B cell (primary cell): ENCODE data around the gene ERICH2. TPM values are rescaled to one million over a fixed set of nuclear protein-coding genes. Genes with fewer than 3 reads are reported as not detected.

ENCODE experiments used
- ATAC-seq: fragments of 200-7000 bp; cut with Tn5 transposase; one replicate; pipeline ENCODE4 v1.10.0; 2021; ENCODE audit warnings: low read depth, mild to moderate bottlenecking, moderate number of reproducible peaks, moderate library complexity
- CTCF ChIA-PET: fragments of 350-600 bp; sonication (Branson Sonifier 250); formaldehyde crosslinking; loops from one replicate; lab custom pipeline; 2021; ENCODE audit warnings: antibody characterized with exemption, inconsistent platforms; lab: Charles Lee
- POLR2A ChIA-PET: fragments of 350-600 bp; sonication (Branson Sonifier 250); formaldehyde crosslinking; loops from one replicate; lab custom pipeline; 2021; ENCODE audit warnings: antibody characterized with exemption; lab: Charles Lee
- DNase-seq: peaks from one replicate; pipeline ENCODE4 v3.0.0; 2013
- H2AFZ ChIP-seq: 2 replicates; pipeline ENCODE4 v1.6.1; 2012; ENCODE audit warnings: mild to moderate bottlenecking, low read depth, low read length; ENCODE audit not compliant: insufficient read depth, poor library complexity, severe bottlenecking
- H3K27ac ChIP-seq, 2 donors: 1 replicate in 1 of 2; 2 replicates in 1 of 2; pipeline ENCODE4 v1.5.1; 2012 to 2013; ENCODE audit warnings: low read length in 2 of 2, mild to moderate bottlenecking in 2 of 2, moderate library complexity in 1 of 2
- H3K27me3 ChIP-seq, 4 experiments: fragments of 200-600 bp in 1 of 4; sonication (generic) in 1 of 4; replicated peaks in 1 of 4; 1 replicate in 2 of 4; 2 replicates in 2 of 4; pipeline versions ENCODE4 v1.6.1 to v1.7.0; 2013 to 2016; ENCODE audit warnings: low read length in 3 of 4, mild to moderate bottlenecking in 2 of 4, mixed read lengths in 1 of 4, moderate library complexity in 1 of 4; ENCODE audit not compliant: insufficient read depth in 4 of 4, control insufficient read depth in 3 of 4; ENCODE audit errors: control extremely low read depth in 1 of 4
- H3K36me3 ChIP-seq, 2 experiments: replicated peaks in 1 of 2; 1 replicate in 1 of 2; 2 replicates in 1 of 2; pipeline versions ENCODE4 v1.6.1 to v1.7.1; 2013; ENCODE audit warnings: low read length in 1 of 2; ENCODE audit not compliant: insufficient read depth in 2 of 2, control insufficient read depth in 1 of 2; ENCODE audit errors: control extremely low read depth in 1 of 2, extremely low read depth in 1 of 2
- H3K4me1 ChIP-seq, 2 donors: fragments of 200-600 bp in 1 of 2; sonication (generic) in 1 of 2; 1 replicate in 1 of 2; 2 replicates in 1 of 2; pipeline versions ENCODE4 v1.5.1 to v1.6.1; 2013 to 2017; ENCODE audit warnings: low read length in 2 of 2; ENCODE audit not compliant: control insufficient read depth in 2 of 2, insufficient read depth in 2 of 2
- H3K4me2 ChIP-seq: replicated peaks from 2 replicates; pipeline ENCODE3; 2012; ENCODE audit warnings: mild to moderate bottlenecking, low read depth, low read length; ENCODE audit not compliant: poor library complexity, severe bottlenecking
- H3K4me3 ChIP-seq, 5 experiments: fragments of 200-600 bp in 1 of 5; sonication (generic) in 1 of 5; 1 replicate in 3 of 5; 2 replicates in 2 of 5; pipeline versions ENCODE4 v1.5.1 to v1.7.0; 2011 to 2016; ENCODE audit warnings: low read length in 4 of 5, mild to moderate bottlenecking in 4 of 5, low read depth in 2 of 5, control low read depth in 1 of 5, moderate library complexity in 1 of 5; ENCODE audit not compliant: insufficient read depth in 1 of 5; ENCODE audit errors: control extremely low read depth in 1 of 5, extremely low read depth in 1 of 5
- H3K79me2 ChIP-seq: fragments of 200-600 bp; sonication (generic); one replicate; pipeline ENCODE4 v1.6.0; 2016; ENCODE audit warnings: low read length; ENCODE audit not compliant: control insufficient read depth, insufficient read depth
- H3K9ac ChIP-seq: fragments of 200-600 bp; sonication (generic); 2 replicates; pipeline ENCODE4 v1.6.1; 2017; ENCODE audit warnings: mild to moderate bottlenecking, low read length, moderate library complexity
- H3K9me3 ChIP-seq, 3 donors: one replicate each; pipeline versions ENCODE4 v1.6.1 to v1.7.1; 2013; ENCODE audit warnings: low read length in 2 of 3; ENCODE audit not compliant: control insufficient read depth in 2 of 3, insufficient read depth in 1 of 3; ENCODE audit errors: control extremely low read depth in 1 of 3
- H4K20me1 ChIP-seq: 2 replicates; pipeline ENCODE4 v1.6.0; 2012; ENCODE audit warnings: mild to moderate bottlenecking, low read length; ENCODE audit not compliant: insufficient read depth, control insufficient read depth, poor library complexity, severe bottlenecking
- H3K27ac Mint-ChIP-seq: one replicate; pipeline ENCODE4 v1.8.0; 2021; ENCODE audit warnings: mixed read lengths
- H3K27me3 Mint-ChIP-seq: one replicate; pipeline ENCODE4 v1.8.0; 2021; ENCODE audit warnings: mixed read lengths
- H3K4me1 Mint-ChIP-seq: one replicate; pipeline ENCODE4 v1.8.0; 2021; ENCODE audit warnings: mixed read lengths
- H3K4me3 Mint-ChIP-seq: one replicate; pipeline ENCODE4 v1.8.0; 2021; ENCODE audit warnings: mixed read lengths
- H3K9me3 Mint-ChIP-seq: one replicate; pipeline ENCODE4 v1.8.0; 2022; ENCODE audit warnings: mixed read lengths; ENCODE audit not compliant: insufficient read depth
- EZH2 ChIP-seq: IDR thresholded peaks from 2 replicates; pipeline ENCODE4 v1.6.1; 2012; ENCODE audit warnings: borderline replicate concordance, low read depth, mild to moderate bottlenecking, moderate library complexity, low read length; ENCODE audit not compliant: insufficient read depth, poor library complexity, severe bottlenecking
- WGBS: methylation state at CpG from one replicate; pipeline ENCODE4 v1.1.5; 2013; ENCODE audit warnings: missing lambda C conversion rate; ENCODE audit not compliant: insufficient coverage; 5-methylcytosine and 5-hydroxymethylcytosine counted together
- intact Hi-C: fragments of 100-400 bp; cut with micrococcal nuclease; formaldehyde crosslinking; loops from one replicate; pipeline ENCODE4 v1.10.0; 2022
- polyA plus RNA-seq: library from polyadenylated mRNA; depleted of rRNA; stranded (reverse); fragments of >200 nt; gene quantifications from 2 replicates; pipeline ENCODE4 v1.2.3, GENCODE V29; 2012
- total RNA-seq, 2 donors: library from RNA; stranded (reverse); fragments of 120-200 nt in 1 of 2; gene quantifications; 1 replicate in 1 of 2; 2 replicates in 1 of 2; pipeline versions ENCODE4 v1.2.3 to v1.2.4, GENCODE V29; 2013 to 2022
- TF ChIP-seq, protein P1 (sequence below): fragments of 200-600 bp; IDR thresholded peaks from one replicate; pipeline ENCODE4 v1.8.0; 2022; ENCODE audit warnings: antibody characterized with exemption, mild to moderate bottlenecking

ERICH2 gene
- total and polyA plus RNA-seq, 2 donors (not counting 1 experiment from before 2014, with no cell fraction given), result not detected

DNA sequence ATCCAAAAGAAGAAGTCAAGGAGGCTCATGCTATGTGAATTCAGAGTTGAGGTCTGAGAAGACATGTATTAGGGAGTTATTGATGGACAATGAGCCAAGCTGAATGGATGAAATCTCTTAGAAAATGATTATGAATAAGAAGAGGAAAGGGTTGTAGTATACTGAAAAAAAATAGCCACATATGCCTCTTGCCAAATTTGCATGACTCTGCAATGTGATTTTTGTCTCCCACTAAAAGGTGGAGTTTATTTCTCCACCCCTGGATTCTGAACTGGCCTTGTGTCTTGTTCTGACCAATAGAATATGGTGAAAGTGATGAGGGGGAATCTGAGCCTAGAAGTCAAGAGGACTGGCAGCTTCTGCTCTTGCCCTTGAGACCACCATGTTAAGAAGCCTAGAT is 8.6 kb upstream of the ERICH2 start:
- no peak overlapping the region for H3K4me2 ChIP-seq
- Mint-ChIP-seq H3K4me1 (no peaks in the 10 kb centered on the region), H3K9me3 (no peaks in the 10 kb centered on the region), H3K4me3 (no peak overlapping the region), H3K27me3 (peaks cover 22% of the 10 kb centered on the region), H3K27ac (no peak overlapping the region)
- TF ChIP-seq, protein P1, sequence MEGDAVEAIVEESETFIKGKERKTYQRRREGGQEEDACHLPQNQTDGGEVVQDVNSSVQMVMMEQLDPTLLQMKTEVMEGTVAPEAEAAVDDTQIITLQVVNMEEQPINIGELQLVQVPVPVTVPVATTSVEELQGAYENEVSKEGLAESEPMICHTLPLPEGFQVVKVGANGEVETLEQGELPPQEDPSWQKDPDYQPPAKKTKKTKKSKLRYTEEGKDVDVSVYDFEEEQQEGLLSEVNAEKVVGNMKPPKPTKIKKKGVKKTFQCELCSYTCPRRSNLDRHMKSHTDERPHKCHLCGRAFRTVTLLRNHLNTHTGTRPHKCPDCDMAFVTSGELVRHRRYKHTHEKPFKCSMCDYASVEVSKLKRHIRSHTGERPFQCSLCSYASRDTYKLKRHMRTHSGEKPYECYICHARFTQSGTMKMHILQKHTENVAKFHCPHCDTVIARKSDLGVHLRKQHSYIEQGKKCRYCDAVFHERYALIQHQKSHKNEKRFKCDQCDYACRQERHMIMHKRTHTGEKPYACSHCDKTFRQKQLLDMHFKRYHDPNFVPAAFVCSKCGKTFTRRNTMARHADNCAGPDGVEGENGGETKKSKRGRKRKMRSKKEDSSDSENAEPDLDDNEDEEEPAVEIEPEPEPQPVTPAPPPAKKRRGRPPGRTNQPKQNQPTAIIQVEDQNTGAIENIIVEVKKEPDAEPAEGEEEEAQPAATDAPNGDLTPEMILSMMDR, result no peak
- no peak for TF ChIP-seq EZH2
- ChIA-PET CTCF (no interaction called here), POLR2A (no interaction called here)
- DNase-seq, result no peak
- no peaks in the 10 kb centered on the region for H3K79me2 ChIP-seq
- no peaks in the 10 kb centered on the region for H3K27me3 ChIP-seq
- no peak overlapping the region for H3K9ac ChIP-seq
- no peaks in the 10 kb centered on the region for H3K36me3 ChIP-seq
- H4K20me1 ChIP-seq, result no peaks in the 10 kb centered on the region
- no peak overlapping the region for H3K27ac ChIP-seq
- ATAC-seq, result no peak
- intact Hi-C loops, result no loop called here
- no peak overlapping the region for H3K4me3 ChIP-seq
- H3K4me1 ChIP-seq, result no peaks in the 10 kb centered on the region
- no peak overlapping the region for H2AFZ ChIP-seq
- no peaks in the 10 kb centered on the region for H3K9me3 ChIP-seq

DNA sequence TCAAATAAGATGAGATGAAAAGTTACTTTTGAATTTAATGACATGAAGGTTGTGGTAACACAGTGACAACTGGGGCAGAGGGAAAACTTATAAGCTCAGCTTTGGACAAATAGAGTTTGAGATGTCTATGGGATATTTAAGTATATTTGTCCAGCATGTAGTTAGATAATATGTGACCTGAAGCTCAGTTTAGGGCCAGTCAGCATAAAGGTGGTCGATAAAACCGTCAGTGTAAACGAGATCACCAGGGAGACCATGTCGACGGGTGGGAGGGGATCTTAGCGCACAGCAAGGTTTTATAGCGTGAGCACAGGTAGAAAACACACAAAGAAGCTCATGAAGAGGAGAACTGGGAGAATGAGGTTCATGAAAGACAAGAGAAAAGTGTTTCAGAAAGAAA is 7.4 kb upstream of the ERICH2 start:
- peaks cover 0 to under 1% (median 0%) of the 10 kb centered on the region in 4 experiments for H3K27me3 ChIP-seq
- CTCF ChIA-PET, result no interaction called here
- H3K27me3 Mint-ChIP-seq, result peaks cover 23% of the 10 kb centered on the region
- H3K4me1 ChIP-seq, result no peaks in the 10 kb centered on the region
- H3K27ac Mint-ChIP-seq, result no peak overlapping the region
- no peak for ATAC-seq
- H3K27ac ChIP-seq, result no peak overlapping the region
- no peak overlapping the region for H3K4me3 Mint-ChIP-seq
- no peak overlapping the region for H3K4me2 ChIP-seq
- intact Hi-C loops, result no loop called here
- no peaks in the 10 kb centered on the region for H4K20me1 ChIP-seq
- H3K9me3 ChIP-seq, result no peaks in the 10 kb centered on the region
- H3K9ac ChIP-seq, result no peak overlapping the region
- POLR2A ChIA-PET, result interaction anchor here (0.6 kb wide), 1 partner anchor 109 kb away, joined by 3 read pairs; no protein-coding TSS in a partner anchor
- TF ChIP-seq EZH2, result no peak
- TF ChIP-seq, protein P1, result no peak
- H3K4me3 ChIP-seq, result no peak overlapping the region
- no peaks in the 10 kb centered on the region for H3K4me1 Mint-ChIP-seq
- no peak for DNase-seq
- no peaks in the 10 kb centered on the region for H3K36me3 ChIP-seq
- 83% methylated on average over 7 of the region's 7 CpGs for WGBS
- no peaks in the 10 kb centered on the region for H3K9me3 Mint-ChIP-seq
- no peaks in the 10 kb centered on the region for H3K79me2 ChIP-seq
- H2AFZ ChIP-seq, result no peak overlapping the region
